ENCODE results near the gene LLPH. TPM values are rescaled to one million over a fixed set of nuclear protein-coding genes. Genes with fewer than 3 reads are reported as not detected.

LLPH gene
- total RNA-seq, 1 experiment from 2014 or later, result 45.6 TPM

- no peak for TF ChIP-seq REST (IDR thresholded peaks at IDR 0.05; ENCODE audit: low read depth)
- no peak for TF ChIP-seq SRF (IDR thresholded peaks at IDR 0.05; ENCODE audit: low read depth)
- TF ChIP-seq EZH2 (IDR thresholded peaks at IDR 0.05), result no peak
- TF ChIP-seq EGR1 (IDR thresholded peaks at IDR 0.05; ENCODE audit: low read depth), result no peak
- TF ChIP-seq ZFX (IDR thresholded peaks at IDR 0.05), result no peak
- TF ChIP-seq SIN3A (IDR thresholded peaks at IDR 0.05; ENCODE audit: low read depth), result no peak
- no peak for TF ChIP-seq RAD21 (IDR thresholded peaks at IDR 0.05; ENCODE audit: low read depth)
- TF ChIP-seq POLR2AphosphoS5 (IDR thresholded peaks at IDR 0.05; ENCODE audit: low read depth, low read length), result no peak
Measured at GRCh38 chr12:66111605-66112004, 18.9 kb downstream of the LLPH start (continued).

GRCh38 chr12:66109056-66109455 is 21.5 kb downstream of the LLPH start:
- intact Hi-C loops (cut with micrococcal nuclease), result loop anchor here (5.0 kb wide), 2 partner anchors 802 to 1217 kb away; no protein-coding TSS in a partner anchor
- TF ChIP-seq EZH2 (IDR thresholded peaks at IDR 0.05) (no peak), POLR2A (IDR thresholded peaks at IDR 0.05; ENCODE audit: borderline replicate concordance, extremely low read depth, insufficient read depth, insufficient read length) (no peak), JUND (IDR thresholded peaks at IDR 0.05) (no peak), ELF1 (IDR thresholded peaks at IDR 0.05; ENCODE audit: borderline replicate concordance, low read depth) (no peak), ZBTB33 (IDR thresholded peaks at IDR 0.05; ENCODE audit: extremely low read depth, insufficient replicate concordance, low read length) (no peak), EZH2phosphoT487 (IDR thresholded peaks at IDR 0.05; ENCODE audit: borderline replicate concordance) (no peak), REST (IDR thresholded peaks at IDR 0.05; ENCODE audit: low read depth) (no peak), YY1 (IDR thresholded peaks at IDR 0.05; ENCODE audit: extremely low read depth, insufficient replicate concordance, low read depth, low read length) (no peak), CBX3 (IDR thresholded peaks at IDR 0.05; ENCODE audit: low read depth) (no peak), MAX (IDR thresholded peaks at IDR 0.05) (no peak), ZNF274 (IDR thresholded peaks at IDR 0.05; ENCODE audit: low read depth, low read length) (no peak), EGR1 (IDR thresholded peaks at IDR 0.05; ENCODE audit: low read depth) (no peak), SIN3A (IDR thresholded peaks at IDR 0.05; ENCODE audit: low read depth) (no peak)

More at GRCh38 chr12:66109056-66109455, 21.5 kb downstream of the LLPH start:
- POLR2A ChIA-PET, result no interaction called here
- ATAC-seq (no peak), DNase-seq (ENCODE audit: low read depth, low spot score) (no peak)
- no peaks in the 10 kb centered on the region for H3K27me3 ChIP-seq (ENCODE audit: insufficient read depth, low read length)
- H3K27ac ChIP-seq (ENCODE audit: low read depth, low read length), result no peak overlapping the region
- no peaks in the 10 kb centered on the region for H3K36me3 ChIP-seq (ENCODE audit: control insufficient read depth in 1 of 2, insufficient read depth in 2 of 2, low read length in 2 of 2)
- BruUV-seq (replicated peaks), result no TSS peak
- no peaks in the 10 kb centered on the region for H4K20me1 ChIP-seq (ENCODE audit: insufficient read depth)
- H3K9me2 ChIP-seq (ENCODE audit: insufficient read depth), result no peaks in the 10 kb centered on the region
- no peak overlapping the region for H3K9ac ChIP-seq (ENCODE audit: low read length)
- CTCF ChIA-PET, result no interaction called here
- RAD21 ChIA-PET (ENCODE audit: low non-redundant PET in 1 of 2, low total read pairs in 2 of 2, uncharacterized antibody in 2 of 2, unreplicated experiment in 2 of 2), result no interaction called here
- H3K4me3 ChIP-seq (replicated peaks in 1 of 2; ENCODE audit: low read depth in 1 of 2, low read length in 2 of 2), result no peak overlapping the region
- peaks cover 4 to 11% of the 10 kb centered on the region in 2 experiments; a peak in 3 of 4 replicates for H3K4me1 ChIP-seq (ENCODE audit: control insufficient read depth in 1 of 2, insufficient read depth in 2 of 2, low read length in 2 of 2)
- H2AFZ ChIP-seq (ENCODE audit: low read depth, low read length, poor library complexity, severe bottlenecking), result no peak overlapping the region
- H3K79me2 ChIP-seq (ENCODE audit: insufficient read depth, low read length), result no peaks in the 10 kb centered on the region
- H3K4me2 ChIP-seq (ENCODE audit: low read length), result no peak overlapping the region
- H3K9me3 ChIP-seq (ENCODE audit: control insufficient read depth in 1 of 2, insufficient read depth in 1 of 2, low read depth in 1 of 2, low read length in 2 of 2), result no peaks in the 10 kb centered on the region

Data from HCT116 (cell line).